Epithelial cell of proximal tubule (primary cell): ENCODE results near the gene SLC7A14. TPM values are rescaled to one million over a fixed set of nuclear protein-coding genes. Genes with fewer than 3 reads are reported as not detected.

Experiments
- DNase-seq: peaks from one replicate; pipeline ENCODE4 v3.0.0-alpha.2; 2011; ENCODE audit warnings: low read depth
- H3K4me3 ChIP-seq: 2 replicates; pipeline ENCODE4 v1.5.1; 2011; ENCODE audit warnings: low read depth, mild to moderate bottlenecking, low read length
- total RNA-seq: library from RNA; depleted of rRNA; stranded (reverse); fragments of >200 nt; gene quantifications from 2 replicates; pipeline ENCODE4 v1.2.3, GENCODE V29; 2015
- TF ChIP-seq, protein P1 (sequence below): conservative IDR thresholded peaks from 2 replicates; pipeline ENCODE4 v1.5.1; 2012; ENCODE audit warnings: low read depth, mild to moderate bottlenecking, low read length

The SLC7A14 gene
- total RNA-seq, 1 donor from 2014 or later: 0.12 TPM

DNA sequence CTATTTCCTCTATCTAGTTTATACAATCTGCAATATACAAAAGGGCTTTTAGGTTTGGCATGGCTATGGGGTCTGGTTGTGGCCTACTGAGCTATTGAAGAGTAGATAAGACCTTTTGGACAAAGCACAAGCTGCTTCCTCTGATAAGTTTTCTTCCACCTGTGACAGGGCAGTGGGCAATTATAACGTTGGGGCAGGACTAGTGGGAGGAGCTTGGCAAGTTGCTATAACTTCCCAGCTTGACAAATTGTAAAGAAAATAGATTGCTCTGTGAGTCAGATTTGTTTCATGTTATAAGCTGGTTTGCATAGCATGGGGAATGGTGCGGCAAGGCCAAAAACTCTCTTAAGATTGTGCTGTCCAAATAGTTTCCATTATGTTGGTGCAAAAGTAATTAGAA lies 64.9 kb downstream of the SLC7A14 start:
- no peak overlapping the region for H3K4me3 ChIP-seq
- no peak for DNase-seq
- TF ChIP-seq, protein P1, sequence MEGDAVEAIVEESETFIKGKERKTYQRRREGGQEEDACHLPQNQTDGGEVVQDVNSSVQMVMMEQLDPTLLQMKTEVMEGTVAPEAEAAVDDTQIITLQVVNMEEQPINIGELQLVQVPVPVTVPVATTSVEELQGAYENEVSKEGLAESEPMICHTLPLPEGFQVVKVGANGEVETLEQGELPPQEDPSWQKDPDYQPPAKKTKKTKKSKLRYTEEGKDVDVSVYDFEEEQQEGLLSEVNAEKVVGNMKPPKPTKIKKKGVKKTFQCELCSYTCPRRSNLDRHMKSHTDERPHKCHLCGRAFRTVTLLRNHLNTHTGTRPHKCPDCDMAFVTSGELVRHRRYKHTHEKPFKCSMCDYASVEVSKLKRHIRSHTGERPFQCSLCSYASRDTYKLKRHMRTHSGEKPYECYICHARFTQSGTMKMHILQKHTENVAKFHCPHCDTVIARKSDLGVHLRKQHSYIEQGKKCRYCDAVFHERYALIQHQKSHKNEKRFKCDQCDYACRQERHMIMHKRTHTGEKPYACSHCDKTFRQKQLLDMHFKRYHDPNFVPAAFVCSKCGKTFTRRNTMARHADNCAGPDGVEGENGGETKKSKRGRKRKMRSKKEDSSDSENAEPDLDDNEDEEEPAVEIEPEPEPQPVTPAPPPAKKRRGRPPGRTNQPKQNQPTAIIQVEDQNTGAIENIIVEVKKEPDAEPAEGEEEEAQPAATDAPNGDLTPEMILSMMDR: no peak

DNA sequence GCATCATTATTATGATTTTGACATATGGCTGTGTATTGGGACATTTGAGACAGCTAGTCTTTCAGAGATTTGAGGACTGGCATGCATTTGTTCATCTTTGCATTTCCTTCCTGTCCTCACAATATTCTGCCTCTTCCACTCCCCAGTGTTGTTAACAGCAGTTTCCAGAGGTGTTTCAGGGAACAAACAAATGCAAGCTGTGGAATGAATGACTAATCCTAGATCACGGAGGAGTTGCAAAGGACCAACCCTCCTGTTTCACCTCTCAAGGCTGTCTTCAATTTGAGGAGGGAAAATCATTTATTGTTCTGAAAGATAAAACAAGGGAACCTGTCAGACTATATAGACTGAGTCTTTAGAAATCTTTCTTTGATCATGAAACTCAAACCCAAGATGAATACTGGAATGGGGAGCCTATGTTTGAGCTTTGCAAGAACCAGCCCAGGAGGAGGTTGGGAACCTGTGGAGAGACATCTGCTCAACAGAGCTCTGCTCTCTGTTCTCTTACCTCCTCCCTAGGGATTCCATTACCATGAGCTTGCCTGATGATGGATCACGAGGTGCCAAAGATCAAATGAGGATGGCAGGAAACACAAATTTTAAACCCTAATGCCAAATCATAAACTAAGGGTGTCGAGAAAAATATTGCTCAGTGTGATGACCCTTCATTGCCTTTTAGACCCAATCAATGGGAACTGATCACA lies 68.5 kb downstream of the SLC7A14 start:
- TF ChIP-seq, protein P1: no peak
- no peak for DNase-seq
- H3K4me3 ChIP-seq: no peak overlapping the region

DNA sequence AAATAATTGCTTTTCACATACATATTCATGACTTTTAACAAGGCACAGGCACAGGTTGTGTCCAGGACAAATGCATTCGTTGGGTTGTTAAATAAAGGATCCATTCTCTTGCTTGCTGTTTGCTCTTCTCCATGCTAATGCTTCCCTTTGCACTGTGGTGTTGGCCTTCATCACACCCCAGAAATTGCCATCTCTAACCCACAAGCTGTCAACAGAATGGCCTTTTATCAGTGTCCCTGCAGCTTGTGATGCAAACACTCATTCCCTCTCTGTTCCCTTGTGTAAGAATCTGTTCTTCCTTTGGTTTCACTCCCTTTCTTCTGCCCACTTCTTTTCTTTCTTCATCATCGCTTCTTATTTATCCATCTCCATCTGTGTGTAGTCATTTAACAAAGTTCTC lies 72.2 kb downstream of the SLC7A14 start:
- DNase-seq: no peak
- H3K4me3 ChIP-seq: no peak overlapping the region
- TF ChIP-seq, protein P1: no peak

DNA sequence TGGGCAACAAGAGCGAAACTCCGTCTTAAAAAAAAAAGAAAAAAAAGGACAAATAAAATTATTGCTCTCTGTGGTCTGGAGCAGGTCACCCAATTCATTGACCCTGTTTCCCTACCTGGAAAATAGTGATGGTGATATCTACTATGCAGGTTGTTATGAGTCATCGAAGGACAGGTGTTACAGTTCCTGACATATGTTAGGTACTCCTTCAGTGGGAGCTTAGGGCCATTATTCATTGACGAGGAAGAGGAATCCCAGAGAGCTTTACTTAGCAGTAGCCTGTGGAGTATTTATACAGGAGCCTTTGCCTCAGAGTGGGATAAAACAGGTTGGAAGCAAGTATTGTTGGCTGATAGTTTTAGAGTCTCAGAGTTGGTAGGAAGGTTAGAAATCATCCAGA lies 74.5 kb downstream of the SLC7A14 start:
- TF ChIP-seq, protein P1: no peak
- DNase-seq: no peak
- no peak overlapping the region for H3K4me3 ChIP-seq

DNA sequence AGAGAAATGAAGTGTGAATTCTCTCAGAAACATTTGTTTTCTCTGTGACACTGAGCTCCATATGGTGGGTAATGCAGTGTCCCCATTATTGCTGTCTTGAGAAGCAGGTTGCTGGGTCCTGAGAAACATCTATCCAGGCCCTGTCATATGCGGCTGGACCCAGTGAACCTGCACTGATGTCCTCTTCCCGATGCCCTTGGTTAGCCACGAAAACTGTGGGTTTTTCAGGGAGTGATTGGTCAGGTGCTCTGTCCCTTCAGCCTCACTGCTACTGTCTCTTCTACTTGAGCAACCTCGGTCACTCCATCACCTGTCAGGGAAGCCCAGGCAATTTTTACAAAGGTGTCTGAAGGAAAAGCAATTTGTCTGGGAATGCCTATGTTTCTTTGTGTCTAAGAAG lies 77.0 kb downstream of the SLC7A14 start:
- DNase-seq: no peak

DNA sequence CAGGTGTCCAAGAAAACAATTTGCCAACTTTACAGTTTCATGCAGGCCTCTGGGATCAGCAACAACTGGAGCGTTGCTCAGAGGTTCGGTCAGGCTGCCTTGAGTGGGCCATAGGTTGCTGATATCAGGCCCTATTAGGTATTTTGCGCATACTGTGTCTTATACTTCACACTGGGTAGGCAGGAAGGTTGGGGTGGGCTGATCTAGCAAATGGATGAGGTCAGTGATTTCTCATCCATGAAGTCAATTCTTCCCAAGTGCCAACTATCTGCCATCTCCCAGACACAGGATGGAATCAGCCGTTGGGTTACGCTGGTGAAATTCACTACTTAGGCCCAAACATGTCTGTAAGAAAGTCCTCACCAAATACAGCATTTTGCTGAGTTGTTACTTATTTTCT lies 77.6 kb downstream of the SLC7A14 start:
- DNase-seq: no peak
- no peak overlapping the region for H3K4me3 ChIP-seq
- TF ChIP-seq, protein P1: no peak

More for the DNA sequence above, 77.0 kb downstream of the SLC7A14 start:
- H3K4me3 ChIP-seq: no peak overlapping the region
- TF ChIP-seq, protein P1: no peak

DNA sequence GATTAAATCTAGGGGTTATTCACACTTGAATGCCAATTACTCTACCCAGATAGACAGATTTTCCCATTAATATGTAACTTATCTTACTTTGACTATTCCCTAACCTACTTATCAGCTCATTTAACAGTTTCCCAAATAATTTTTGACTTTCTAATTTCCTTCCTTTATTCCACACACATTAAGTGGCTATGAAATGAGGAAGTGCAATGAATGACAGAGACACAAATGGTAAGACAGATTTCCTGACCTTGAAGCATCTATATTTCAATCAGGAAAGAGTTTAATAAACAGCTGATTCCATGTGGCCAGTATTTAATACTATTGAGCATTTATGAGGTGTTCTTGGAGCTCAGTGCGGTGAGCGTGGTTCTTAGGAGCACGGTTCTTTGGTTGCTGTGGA lies 78.8 kb downstream of the SLC7A14 start:
- TF ChIP-seq, protein P1: no peak
- H3K4me3 ChIP-seq: no peak overlapping the region
- no peak for DNase-seq
